HS-5 (cell line): Measurements from ENCODE around the gene SORCS3.

ENCODE experiments used
- DNase-seq: peaks from one replicate; pipeline ENCODE4 v3.0.0-alpha.2; 2012; ENCODE audit warnings: low read depth

SORCS3 gene

DNA sequence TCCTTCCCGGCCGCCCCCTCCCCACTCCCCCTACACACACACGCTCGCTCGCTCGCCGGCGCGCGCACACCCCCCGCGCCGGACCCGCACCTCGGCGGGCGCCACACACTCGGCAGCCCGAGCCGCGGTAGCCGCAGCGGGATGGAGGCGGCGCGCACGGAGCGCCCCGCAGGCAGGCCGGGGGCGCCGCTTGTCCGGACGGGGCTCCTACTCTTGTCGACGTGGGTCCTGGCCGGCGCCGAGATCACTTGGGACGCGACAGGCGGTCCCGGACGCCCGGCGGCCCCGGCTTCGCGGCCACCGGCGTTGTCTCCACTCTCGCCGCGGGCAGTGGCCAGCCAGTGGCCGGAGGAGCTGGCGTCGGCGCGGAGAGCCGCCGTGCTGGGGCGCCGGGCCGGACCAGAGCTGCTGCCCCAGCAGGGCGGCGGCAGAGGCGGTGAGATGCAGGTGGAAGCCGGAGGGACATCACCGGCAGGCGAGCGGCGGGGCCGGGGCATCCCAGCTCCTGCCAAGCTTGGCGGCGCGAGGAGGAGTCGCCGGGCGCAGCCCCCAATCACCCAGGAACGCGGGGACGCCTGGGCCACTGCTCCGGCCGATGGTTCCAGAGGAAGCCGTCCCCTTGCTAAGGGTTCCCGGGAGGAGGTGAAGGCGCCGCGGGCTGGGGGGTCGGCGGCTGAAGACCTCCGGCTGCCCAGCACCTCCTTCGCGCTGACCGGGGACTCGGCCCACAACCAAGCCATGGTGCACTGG, at the start of gene SORCS3:
Gene SORCS3 (plus strand): TSS at position 104 of the 750 bp plus-strand sequence.
- no peak for DNase-seq

DNA sequence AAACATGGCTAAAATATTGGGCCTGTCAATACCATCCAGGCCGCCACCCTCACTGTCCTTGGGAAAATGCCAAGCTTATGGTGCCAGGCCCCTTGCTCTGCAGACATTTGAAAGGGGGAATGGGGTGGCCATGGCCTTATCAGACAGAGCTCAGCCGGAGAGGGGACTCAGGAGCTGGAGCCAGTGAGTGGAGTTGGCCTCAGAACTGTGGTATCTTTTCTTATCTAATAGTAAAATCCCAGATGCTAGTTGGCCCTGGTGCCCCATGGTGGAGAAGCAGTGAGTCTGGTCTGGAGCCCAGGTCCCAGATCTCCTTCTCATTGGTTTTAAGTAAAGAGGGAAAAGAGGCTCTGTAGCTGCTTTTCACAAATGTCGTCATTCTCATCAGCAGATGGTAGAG, 49.6 kb upstream of the SORCS3 start:
- DNase-seq: no peak

DNA sequence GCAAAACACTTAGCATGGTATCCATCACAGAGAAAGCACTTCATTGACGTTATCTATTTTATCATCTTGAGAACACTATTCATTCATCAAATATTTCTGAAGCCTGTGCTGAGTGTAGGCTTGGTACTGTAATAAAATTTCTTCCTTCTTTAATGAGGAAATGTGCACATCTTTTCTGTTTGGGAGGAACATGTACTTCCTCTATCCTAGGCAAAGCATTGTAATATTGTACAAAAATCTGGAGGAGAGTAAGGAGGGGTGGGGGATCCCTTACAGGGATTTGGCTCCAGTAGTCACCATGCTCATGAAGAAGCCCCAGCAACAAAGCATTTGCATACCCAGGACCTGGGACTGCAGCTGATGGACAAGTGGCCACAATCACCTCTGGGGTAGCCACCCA, 39.9 kb upstream of the SORCS3 start:
- no peak for DNase-seq

DNA sequence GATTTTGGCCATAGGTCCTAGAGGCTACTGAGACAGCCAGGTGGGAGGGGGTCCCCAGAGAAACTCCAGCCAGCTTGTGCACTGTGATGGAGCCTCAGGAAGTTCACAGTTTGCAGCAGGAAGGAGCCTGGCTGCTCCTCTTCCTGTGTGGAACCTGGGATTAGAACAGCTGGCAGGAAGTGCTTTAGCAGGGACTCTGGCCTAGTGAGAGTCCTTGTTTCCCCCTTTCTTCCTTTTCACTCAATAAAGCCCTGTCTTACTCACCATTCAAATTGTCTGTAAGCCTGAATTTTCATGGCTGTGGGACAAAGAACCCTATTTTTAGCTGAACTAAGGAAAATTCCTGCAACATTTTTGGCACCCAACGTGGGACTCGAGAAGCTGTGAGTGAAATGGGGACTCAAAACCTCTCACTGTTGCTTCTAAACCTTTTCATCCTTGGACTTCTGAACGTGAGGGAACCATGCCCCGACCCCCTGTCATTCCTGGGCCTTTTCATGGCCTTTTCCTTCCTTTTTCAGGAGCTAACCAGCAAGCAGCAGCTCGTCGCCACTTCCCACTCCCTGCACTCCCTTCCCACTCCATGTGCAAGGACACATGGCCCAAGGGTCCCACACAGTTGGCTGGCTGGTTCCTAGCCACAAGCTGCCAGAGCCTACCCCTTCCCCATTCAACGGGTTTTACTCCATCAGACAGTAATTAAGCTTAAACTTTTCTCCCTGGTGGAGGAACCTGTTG, 32.8 kb upstream of the SORCS3 start:
- no peak for DNase-seq

DNA sequence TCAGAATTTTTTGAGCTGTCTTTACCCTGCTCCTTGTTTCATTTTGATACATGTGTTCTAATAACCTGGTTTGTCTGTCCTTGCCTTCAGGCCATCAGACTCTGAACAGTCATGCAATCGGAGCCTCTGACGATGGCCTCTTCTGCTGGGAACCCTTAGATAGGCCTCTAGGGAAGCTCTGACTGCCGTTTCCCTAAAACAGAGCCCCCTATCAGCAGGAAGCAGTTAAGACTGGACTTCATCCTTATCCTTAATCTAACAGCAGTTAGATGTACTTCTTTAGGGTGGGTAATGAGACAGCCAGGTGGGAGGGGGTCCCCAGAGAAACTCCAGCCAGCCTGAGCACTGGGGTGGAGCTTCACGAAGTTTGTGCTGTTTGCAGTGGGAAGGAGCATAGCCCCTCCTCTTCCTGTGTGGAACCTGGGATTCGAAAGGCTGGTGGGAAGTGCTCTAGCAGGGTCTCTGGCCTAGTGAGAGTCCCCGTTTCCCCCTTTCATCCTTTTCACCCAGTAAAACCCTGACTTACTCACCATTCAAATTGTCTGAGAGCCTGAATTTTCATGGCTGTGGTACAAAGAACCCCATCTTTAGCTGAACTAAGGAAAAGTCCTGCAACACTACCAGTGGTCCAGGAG, 28.4 kb upstream of the SORCS3 start:
- no peak for DNase-seq

DNA sequence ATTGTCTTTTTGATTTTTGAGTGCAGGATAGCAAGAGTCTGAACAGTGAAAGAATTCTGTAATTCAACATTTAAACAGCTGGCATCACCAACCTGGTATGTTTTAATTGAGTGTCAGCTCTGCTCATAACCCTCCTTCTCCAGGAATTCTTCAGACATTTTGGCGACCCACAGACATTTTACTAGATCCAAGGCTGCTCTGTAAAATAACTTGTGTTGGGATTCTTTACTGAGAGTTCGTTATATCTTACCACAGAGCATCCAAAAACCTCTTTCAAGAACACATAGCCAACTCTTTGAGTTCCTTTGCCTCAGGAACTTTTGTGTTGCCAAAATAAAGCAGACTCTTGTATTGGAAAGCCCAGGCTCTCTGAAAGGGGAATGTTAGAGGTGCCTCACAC, 27.7 kb upstream of the SORCS3 start:
- no peak for DNase-seq

DNA sequence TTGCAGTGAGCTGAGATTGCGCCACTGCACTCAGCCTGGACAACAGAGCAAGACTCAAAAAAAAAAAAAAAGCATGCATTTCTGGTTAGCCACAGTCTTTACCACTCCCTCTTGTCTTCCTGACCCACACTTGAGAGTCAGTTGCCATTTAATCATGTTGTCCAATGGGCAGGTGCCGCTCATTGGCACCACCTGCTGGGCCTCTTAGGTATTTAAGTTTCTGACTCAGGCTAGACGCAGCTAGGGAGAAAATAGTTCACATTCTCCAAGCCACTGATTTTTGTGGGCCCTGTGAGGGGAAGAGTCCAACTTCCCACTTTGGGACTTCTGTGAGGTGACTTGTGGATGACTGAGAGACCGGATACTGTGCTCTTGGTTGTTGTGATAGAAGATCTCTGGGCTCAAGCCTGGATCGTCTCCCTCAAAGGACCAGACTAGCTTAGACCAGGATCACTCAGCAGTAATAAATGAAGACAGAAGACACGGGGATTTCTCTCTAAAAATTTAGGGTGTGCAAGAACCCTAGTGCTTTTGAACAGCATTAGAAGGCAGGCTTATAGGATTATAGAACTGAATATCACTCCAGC, 26.8 kb upstream of the SORCS3 start:
- peak; percentile 4 for DNase-seq

DNA sequence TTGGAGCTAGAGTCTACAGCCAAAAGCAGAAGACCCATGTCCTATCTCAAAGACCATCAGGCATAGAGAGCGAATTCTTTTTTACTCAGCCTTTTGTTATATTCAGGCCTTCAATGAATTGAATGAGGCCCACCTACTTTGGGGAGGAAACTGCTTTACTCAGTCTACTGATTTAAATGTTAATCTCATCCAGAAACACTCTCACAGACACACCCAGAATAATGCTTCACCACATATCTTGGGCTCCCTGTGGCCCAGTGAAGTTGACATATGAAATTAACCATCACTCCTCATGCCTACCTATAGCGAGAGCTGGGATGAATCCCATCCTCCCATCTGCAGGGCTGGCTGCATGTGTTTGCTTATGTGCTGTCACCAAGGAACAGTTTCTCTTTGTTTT, 26.0 kb upstream of the SORCS3 start:
- DNase-seq: no peak

DNA sequence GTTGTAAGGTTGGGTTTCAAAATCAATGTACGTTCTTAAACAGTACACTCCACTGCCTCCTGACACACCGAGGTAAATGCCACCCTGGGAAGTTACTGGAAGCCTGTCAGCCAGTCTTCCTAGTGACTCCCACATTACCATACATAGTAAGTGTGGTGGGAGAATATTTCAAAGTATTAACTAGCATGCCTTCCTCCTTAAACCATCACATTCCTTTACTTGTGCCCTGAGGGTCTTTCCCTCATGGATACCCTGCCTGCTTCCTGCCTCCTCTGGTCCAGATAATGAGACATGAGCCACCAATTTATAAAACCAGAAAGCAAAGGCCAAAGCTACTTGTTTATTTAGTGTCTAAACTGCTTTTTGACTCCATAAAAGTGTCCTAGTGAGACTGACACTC, 23.3 kb upstream of the SORCS3 start:
- no peak for DNase-seq

DNA sequence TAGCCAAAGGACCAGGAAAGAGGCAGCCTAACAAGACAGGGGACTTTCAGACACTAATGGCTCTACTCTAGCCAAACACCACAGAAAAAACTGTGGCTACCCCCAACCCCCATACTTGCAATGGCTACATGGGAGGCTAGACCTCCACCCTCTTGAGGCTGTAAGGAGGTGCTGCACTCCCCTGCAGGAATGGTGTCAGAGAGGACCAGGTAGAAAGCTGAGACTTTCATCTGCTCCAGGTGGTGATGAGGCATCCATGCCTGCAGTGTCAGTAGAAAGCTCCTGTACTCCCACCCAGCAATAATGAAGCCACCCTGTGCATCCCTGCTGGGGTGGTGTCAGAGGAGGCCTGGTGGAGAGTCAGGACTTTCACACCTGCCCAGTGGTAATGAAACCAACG, 18.9 kb upstream of the SORCS3 start:
- no peak for DNase-seq

DNA sequence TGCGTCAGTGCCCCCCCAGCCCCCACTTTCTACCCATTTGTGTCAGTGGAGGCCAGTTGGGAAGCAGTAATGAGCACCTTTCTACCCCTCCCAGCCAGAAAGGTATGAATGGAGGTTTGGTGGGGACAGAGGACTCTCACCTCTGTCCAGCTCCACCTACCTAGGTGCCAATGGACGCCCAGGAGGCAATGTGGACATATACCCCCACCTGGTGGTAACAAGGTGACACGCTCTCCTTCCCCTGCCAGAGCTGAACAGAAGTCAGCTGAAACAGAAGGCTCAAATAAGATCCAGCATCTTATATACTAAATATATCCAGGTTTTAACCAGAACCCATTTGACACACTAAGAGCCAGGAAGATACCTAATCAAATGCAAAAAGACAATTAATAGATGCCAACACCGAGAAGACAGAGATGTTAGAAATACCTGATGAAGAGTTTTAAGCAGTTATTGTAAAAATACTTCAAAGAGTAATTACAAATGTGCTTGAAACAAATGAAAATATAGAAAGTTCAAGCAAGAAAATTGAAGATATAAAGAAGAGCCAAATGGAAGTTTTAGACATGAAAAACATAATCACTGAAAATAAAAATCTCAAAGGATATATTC, 18.4 kb upstream of the SORCS3 start:
- DNase-seq: no peak

DNA sequence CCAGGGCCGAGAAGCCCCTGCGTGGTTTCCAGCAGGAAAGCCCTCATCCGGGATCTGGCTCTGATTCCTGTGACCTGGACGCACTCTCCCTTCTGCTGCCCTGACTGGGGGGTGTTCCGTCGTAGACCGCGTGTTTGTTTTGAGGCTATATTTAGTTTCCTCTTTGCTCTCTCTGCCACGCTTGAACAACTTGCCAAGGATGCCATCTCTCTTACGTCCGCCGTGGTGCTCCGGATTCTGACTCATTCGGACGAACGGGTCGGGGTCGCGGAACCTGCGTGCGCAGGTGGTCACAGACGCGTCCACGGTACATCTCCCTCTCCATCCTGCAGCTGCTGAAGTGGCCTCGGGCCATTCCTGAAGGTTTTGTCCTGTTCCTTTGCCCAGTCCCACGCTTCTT, 10.4 kb upstream of the SORCS3 start:
- no peak for DNase-seq

DNA sequence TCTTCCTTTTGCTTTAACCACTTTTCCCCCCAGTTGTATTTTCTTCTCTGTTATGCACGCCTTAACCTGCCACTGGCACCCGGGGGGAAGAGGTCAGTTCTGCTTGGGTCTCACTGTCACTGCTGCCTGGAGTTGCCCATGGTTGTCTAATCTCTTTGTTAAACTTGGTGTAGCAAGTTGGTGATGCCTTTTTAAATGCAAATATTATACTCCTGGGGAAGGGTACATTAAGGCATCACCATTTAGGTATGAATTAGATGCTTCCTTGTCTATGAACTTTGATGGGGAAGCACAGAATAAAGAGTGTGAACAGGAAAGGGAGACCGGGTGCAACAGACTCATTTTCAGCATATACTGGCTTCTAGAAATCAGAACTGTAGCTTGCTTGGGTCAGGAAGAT, 9.1 kb upstream of the SORCS3 start:
- DNase-seq: no peak

DNA sequence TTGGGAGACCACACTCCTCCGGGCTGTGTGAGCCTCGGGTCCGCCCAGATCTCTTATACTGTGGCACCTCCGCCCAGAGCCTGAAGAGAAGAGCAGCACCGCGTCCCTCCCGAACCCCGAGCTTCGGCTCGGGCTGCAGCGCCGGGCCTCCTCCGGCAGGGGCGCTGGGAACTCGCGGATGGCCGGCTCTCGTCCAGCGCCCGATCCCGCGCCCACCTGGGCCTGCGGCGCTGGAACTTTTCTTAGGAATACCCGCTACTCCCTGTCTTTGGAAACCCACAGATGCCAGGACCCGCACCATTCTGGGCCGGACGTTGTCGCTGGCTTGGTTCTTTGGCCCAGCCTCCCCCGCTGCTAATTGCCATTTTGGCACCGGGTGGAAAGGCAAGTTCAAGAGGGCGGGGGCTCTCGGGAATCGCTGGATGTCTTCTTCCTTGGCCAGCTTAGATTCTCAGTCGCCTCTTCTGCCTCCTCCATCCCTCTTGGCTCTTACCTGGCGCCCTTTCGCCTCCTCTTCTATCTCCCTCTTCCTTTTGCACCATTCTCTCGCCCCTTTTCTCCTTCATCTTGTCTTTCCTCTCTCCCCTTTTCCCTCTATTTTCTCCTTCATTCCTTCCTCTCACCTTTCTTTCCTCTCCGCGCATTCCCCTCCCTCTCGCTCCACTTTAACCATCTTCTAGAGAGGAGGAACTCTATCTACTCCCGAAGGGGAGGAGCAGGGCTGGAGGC, 2.1 kb upstream of the SORCS3 start:
- DNase-seq: no peak

DNA sequence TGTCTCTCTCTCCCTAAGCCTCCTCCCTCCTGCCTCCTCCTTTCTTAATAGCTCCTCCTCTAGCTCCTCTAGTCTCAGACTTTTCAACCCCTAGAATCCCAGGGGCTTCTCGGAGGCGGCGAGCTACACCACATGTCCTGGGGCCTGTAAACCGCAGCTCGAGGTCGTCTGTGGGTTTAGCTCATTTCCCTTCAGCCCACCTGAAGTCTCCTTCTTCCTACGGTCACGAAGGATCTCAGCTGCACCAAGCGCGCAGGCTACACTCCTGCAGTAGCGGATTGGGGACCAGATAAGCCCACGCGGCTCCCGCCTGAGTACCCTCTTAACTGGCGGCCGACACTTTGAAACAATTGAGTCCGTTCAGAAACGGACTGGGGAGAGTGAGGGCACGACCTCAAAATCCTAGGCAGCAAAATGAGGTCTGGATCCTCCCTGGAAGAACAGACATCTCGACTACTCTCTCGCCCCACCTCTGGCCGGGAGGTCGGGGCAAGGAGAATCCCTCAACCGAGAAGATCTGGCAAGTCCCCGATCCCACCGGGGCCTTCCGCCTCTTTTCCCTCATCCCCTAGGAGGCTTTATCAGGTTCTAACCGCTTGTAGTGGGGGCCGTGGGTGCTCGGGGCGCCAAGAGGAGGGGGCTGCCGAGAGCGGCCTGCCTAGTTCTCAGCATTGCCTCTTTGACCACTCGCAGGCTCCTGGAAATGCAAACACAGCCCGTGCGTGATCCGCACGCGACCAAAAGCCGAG, 1.3 kb upstream of the SORCS3 start:
- DNase-seq: no peak

DNA sequence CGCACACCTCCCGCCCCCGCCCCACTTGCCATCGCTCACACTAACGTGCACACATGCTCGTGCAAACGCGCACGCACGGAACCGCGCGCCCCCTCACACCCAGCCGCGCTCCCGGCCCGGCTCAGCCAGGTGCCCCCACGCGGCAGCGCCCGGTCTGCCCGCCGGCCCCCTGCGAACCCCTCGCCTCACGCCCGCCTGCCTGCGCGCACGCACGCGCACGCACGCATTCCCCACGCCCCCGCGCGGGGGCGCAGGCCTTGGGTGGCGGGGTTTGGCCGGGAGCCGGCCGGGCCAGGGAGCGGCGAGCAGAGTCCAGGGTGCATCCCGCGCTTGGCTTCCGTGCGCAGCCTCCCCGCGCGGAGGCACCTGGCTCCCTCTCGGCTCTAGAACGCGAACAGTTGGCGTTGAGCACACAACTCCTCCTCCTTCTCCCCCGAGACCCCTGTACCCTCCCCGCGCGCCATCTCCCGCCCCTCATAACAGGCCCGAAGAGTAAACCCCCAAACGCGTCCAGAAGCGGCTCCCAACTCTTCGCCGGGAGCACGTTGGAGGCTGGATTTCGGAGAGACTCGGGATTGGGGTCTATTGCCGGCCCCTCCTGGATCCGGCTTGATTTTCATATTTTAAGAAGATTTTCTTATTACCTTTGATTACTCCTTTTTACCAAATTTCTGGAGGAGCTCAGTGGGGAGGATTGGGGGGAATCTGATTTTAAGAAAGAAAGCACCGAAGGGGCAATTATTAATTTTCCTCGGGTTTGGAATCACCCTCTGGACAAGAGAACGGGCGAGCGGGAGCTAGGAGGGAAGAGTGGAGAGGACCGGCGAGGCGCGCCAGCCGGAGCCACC, 527 bp upstream of the SORCS3 start:
- no peak for DNase-seq

DNA sequence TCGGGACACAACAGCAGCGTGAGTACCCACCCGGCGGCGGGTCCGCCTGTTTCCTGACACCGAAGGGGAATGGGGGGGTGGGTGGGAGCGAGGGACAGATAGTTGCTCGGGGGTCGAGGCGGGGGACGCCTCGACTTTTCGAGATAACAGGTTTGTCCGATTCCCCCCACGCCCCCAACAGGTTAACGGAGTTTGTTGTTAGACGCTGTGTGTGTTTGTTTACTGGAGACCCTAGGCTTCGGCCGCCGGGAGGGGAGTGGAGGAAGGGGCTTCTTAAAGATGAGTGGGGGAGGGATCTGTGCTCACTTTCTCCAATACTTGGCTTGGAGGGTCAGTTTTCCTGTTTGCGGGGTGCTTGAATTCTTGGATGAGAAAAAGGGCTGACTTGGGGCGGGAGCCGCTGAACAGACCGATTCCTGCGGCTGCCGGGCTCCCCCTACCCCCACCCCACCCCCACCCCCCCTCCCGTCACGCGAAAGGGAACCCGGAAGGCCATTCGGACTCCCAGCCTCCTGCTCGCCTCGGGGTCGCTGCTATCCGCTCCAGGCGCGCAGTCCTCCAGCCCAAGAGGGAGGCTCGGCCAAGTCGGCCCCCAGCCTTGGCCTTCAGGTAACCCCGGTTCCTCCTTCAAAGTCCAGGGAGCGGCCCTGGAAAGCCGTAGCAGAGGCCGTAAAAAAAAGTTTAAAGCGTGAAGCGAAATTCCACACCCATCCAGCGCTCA, 1.0 kb downstream of the SORCS3 start:
- DNase-seq: no peak

DNA sequence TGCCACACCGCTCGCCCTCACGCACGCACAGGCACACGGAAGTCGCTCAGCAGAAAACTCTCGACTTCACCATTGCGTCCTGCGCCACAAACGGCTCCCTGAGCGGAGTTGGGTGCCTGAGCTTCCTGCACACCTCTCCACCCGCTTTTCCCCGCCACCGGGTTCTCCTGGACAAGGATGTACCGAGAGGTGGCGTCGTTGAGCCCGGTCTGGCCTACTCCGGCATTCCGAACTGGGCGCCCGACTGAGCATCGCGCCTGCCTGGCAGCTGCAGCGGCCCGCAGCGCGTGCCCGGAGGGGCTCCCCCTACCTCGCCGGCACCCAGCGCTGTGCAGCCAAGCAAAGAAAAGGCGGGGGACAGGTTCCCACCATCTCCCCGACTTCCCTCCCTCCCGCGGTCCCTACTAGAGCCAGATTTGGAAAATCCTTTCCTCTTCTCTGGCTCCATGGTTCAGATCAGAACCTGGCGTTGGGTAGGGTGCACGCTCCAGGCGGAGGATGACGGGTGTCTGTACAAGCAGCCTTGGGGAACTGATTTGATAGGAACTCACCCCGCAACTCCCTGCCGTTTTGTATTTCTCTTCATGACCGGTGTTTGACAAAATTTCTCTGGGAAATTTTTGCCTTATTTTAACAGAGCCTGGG, 1.7 kb downstream of the SORCS3 start:
- no peak for DNase-seq

DNA sequence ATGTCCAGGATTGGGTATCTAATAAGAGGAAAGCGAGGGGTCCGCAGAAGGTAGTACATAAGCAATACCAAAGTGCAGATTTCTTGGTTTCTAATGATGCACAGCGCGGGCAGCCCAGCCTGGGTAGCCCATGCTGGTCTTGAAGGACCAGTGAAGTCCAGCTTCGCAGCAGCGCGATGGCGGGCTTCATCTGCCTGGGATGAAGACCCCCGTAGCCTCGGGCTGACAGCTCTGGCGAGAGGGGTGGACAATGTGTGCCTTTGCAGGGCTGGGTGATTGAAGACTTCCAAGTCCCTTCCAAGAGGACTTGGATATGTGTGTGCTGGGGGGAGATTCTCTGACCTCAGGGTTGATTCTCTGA, 2.2 kb downstream of the SORCS3 start:
- no peak for DNase-seq
